Peyer's patch (tissue), 4 donors: ENCODE results near the gene TBXA2R.

Experiments
- CTCF ChIP-seq, 6 experiments: fragments of 450-650 bp in 4 of 6; fragments of 200-600 bp in 2 of 6; sonication (generic) in 1 of 6; IDR thresholded peaks; one replicate each; pipeline ENCODE4 v1.5.1; 2017 to 2019; ENCODE audit warnings: antibody characterized with exemption in 6 of 6, mild to moderate bottlenecking in 3 of 6, moderate library complexity in 1 of 6
- POLR2A ChIP-seq, 2 donors: fragments of 450-650 bp; IDR thresholded peaks; one replicate each; pipeline ENCODE4 v1.5.1; 2017; ENCODE audit warnings: antibody characterized with exemption in 2 of 2, mild to moderate bottlenecking in 2 of 2, moderate library complexity in 2 of 2

DNA sequence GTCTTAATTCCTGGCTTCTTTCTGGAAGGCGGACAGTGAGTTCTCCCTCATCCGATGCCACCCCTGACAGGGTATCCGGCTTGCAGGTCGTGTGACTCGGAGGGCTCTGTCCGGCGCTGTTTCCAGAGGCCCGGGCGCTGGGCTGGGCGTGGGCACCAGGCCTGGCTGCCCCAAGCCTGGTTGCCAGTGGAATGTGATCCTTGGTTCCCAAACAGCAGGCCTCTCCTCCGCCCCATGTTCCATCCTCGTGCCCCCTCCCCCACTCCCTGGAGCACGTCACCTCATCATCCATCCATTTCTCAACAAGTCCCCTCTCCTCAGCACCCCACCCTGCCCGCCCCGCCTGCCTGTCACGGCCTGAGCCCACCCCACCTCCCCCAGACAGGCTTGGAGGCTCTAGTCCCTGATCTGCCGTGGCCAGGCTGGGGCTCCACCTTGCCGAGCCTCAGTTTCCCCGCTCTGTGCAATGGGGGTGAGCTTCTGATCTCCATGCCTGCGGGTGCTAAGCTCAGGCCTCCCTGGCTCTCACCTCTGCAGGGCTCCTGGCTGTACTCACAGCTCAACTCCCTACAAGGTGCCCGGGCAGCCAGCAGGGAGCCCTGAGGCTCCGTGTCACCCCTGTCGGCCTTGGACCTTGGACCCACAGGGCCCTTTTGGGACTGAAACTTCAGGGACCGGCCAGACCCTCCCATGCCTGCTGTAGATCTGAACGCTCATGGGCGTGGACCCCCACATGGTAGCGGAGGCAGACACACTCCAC lies 2.3 kb downstream of the TBXA2R start:
- TF ChIP-seq CTCF (IDR thresholded peaks at IDR 0.05) = no peak
- TF ChIP-seq POLR2A (IDR thresholded peaks at IDR 0.05) = no peak
